ENCODE measurements around the gene HPGD. TPM values are rescaled to one million over a fixed set of nuclear protein-coding genes. Genes with fewer than 3 reads are reported as not detected.

HPGD gene
- total and polyA plus RNA-seq, 2 of the 4 experiments (the other 2 are of a cell fraction), result not detected

DNA sequence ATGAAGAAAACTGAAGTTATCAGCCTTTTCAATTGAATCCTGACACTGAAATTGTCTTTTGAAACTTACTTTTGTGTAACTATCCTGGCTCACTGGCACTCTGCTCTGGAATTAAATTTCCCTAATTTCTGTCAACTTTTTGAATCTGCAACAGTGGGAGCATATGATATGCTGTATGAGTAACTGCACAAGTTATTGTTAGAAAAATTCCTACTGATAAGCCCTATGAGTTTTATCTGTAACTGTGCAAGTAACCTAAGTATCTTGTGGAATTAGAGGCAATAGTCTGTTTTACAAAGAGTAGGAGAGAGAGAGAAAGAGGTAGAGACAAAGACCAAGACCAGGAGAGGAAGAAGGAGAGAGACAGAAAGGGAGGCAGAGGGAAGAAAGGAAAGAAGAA is 9.2 kb upstream of the HPGD start:
- Histone ChIP-seq H4K20me1 (ENCODE audit: insufficient read depth, low read length) (no peaks in the 10 kb centered on the region), H3K27ac (ENCODE audit: insufficient read depth, low read length) (no peak overlapping the region), H3K14ac (replicated peaks; ENCODE audit: low read depth, low read length) (no peak overlapping the region), H3K27me3 (ENCODE audit: control insufficient read depth, insufficient read depth, low read length) (no peaks in the 10 kb centered on the region), H3K9ac (ENCODE audit: low read depth, low read length) (no peak overlapping the region), H3K56ac (ENCODE audit: extremely low read depth, insufficient read depth, low read length) (no peak overlapping the region), H3K4me3 (ENCODE audit: insufficient read depth, low read depth, low read length) (no peak overlapping the region), H2BK120ac (ENCODE audit: low read depth, low read length) (no peak overlapping the region), H4K5ac (ENCODE audit: low read depth, low read length) (no peak overlapping the region), H2AK5ac (ENCODE audit: low read depth, low read length) (no peak overlapping the region), H3K36me3 (ENCODE audit: control insufficient read depth, insufficient read depth, low read length) (no peaks in the 10 kb centered on the region), H3K9me1 (ENCODE audit: insufficient read depth, low read length) (no peaks in the 10 kb centered on the region), H3K4ac (ENCODE audit: low read depth, low read length) (no peak overlapping the region), H2BK5ac (ENCODE audit: low read depth, low read length, poor library complexity, severe bottlenecking) (no peak overlapping the region), H2AK9ac (replicated peaks; ENCODE audit: low read depth, low read length, poor library complexity) (no peak overlapping the region), H3K4me1 (ENCODE audit: control insufficient read depth, insufficient read depth, low read length) (no peaks in the 10 kb centered on the region), H2BK20ac (ENCODE audit: low read depth, low read length) (no peak overlapping the region), H3K18ac (ENCODE audit: low read depth, low read length) (no peak overlapping the region), H2AFZ (replicated peaks; ENCODE audit: low read length, poor library complexity) (no peak overlapping the region), H3K4me2 (ENCODE audit: low read depth, low read length) (no peak overlapping the region), H3K23ac (ENCODE audit: low read depth, low read length) (no peak overlapping the region), H4K8ac (ENCODE audit: low read depth in 2 of 2, low read length in 2 of 2) (no peak overlapping the region), H2BK15ac (ENCODE audit: low read depth, low read length) (no peak overlapping the region), H4K91ac (ENCODE audit: insufficient read depth, low read depth, low read length) (no peak overlapping the region), H3K79me1 (ENCODE audit: low read depth in 1 of 2, low read length in 2 of 2) (no peaks in the 10 kb centered on the region), H3K9me3 (ENCODE audit: control insufficient read depth, insufficient read depth, low read length) (no peaks in the 10 kb centered on the region; the same call in 1 of the 2 replicates)
- ATAC-seq (ENCODE audit: low read depth) (no peak), DNase-seq (no peak)
- dilution Hi-C loops (cut with HindIII; ENCODE audit: low sequenced_read_pairs, unreplicated experiment), result no loop called here
- no TSS peak for BruUV-seq (replicated peaks)
- POLR2A ChIA-PET (ENCODE audit: unreplicated experiment), result no interaction called here
- intact Hi-C loops (cut with micrococcal nuclease), result no loop called here
- CTCF ChIA-PET, result no interaction called here
- in situ Hi-C loops (cut with MboI; ENCODE audit: low sequenced_read_pairs), result no loop called here
- TF ChIP-seq RFX5 (IDR thresholded peaks at IDR 0.05; ENCODE audit: low read depth, low read length), result no peak
- no peak for TF ChIP-seq RAD21 (IDR thresholded peaks at IDR 0.05; ENCODE audit: low read length)
- TF ChIP-seq, protein P1, sequence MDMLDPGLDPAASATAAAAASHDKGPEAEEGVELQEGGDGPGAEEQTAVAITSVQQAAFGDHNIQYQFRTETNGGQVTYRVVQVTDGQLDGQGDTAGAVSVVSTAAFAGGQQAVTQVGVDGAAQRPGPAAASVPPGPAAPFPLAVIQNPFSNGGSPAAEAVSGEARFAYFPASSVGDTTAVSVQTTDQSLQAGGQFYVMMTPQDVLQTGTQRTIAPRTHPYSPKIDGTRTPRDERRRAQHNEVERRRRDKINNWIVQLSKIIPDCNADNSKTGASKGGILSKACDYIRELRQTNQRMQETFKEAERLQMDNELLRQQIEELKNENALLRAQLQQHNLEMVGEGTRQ (IDR thresholded peaks at IDR 0.05; ENCODE audit: low read depth, low read length), result no peak
- no peak for TF ChIP-seq MAFK (IDR thresholded peaks at IDR 0.05; ENCODE audit: low read depth, low read length)
- TF ChIP-seq FOS (IDR thresholded peaks at IDR 0.05; ENCODE audit: low read depth, low read length), result no peak
- TF ChIP-seq BHLHE40 (IDR thresholded peaks at IDR 0.05; ENCODE audit: low read depth, low read length), result no peak
- TF ChIP-seq CEBPB (IDR thresholded peaks at IDR 0.05; ENCODE audit: low read depth, low read length), result no peak
- TF ChIP-seq CHD1 (IDR thresholded peaks at IDR 0.05; ENCODE audit: low read depth, low read length), result no peak
- no peak for TF ChIP-seq MAZ (IDR thresholded peaks at IDR 0.05; ENCODE audit: borderline replicate concordance, low read depth, low read length)
- TF ChIP-seq, protein P2, sequence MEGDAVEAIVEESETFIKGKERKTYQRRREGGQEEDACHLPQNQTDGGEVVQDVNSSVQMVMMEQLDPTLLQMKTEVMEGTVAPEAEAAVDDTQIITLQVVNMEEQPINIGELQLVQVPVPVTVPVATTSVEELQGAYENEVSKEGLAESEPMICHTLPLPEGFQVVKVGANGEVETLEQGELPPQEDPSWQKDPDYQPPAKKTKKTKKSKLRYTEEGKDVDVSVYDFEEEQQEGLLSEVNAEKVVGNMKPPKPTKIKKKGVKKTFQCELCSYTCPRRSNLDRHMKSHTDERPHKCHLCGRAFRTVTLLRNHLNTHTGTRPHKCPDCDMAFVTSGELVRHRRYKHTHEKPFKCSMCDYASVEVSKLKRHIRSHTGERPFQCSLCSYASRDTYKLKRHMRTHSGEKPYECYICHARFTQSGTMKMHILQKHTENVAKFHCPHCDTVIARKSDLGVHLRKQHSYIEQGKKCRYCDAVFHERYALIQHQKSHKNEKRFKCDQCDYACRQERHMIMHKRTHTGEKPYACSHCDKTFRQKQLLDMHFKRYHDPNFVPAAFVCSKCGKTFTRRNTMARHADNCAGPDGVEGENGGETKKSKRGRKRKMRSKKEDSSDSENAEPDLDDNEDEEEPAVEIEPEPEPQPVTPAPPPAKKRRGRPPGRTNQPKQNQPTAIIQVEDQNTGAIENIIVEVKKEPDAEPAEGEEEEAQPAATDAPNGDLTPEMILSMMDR (conservative IDR thresholded peaks at IDR 0.05; ENCODE audit: low read depth, low read length), result no peak
- TF ChIP-seq RCOR1 (IDR thresholded peaks at IDR 0.05; ENCODE audit: insufficient replicate concordance, low read length), result no peak
